GM18520 (cell line): ENCODE measurements around the gene GXYLT2.

ENCODE experiments used
- ATAC-seq: cut with Tn5 transposase; IDR thresholded peaks from one replicate; pipeline ENCODE4 v1.9.1; 2021; ENCODE audit not compliant: unreplicated experiment

The GXYLT2 gene

GRCh38 chr3:72930754-72931153 is 42.9 kb downstream of the GXYLT2 start:
- no peak for ATAC-seq

GRCh38 chr3:72932416-72932815 is 44.6 kb downstream of the GXYLT2 start:
- no peak for ATAC-seq

GRCh38 chr3:72938471-72939265 is 50.8 kb downstream of the GXYLT2 start:
- peak; percentile 55 for ATAC-seq

- no peak for ATAC-seq
Measured at GRCh38 chr3:72941245-72941644, 53.4 kb downstream of the GXYLT2 start.

GRCh38 chr3:72942427-72942826 is 54.6 kb downstream of the GXYLT2 start:
- ATAC-seq, result no peak

GRCh38 chr3:72944696-72945095 is 56.9 kb downstream of the GXYLT2 start:
- ATAC-seq, result no peak

- no peak for ATAC-seq
Measured at GRCh38 chr3:72947715-72948490, 60.1 kb downstream of the GXYLT2 start.

- ATAC-seq, result no peak
Measured at GRCh38 chr3:72949016-72949415, 61.2 kb downstream of the GXYLT2 start.

- ATAC-seq, result no peak
Measured at GRCh38 chr3:72950372-72950771, 62.5 kb downstream of the GXYLT2 start.

- no peak for ATAC-seq
Measured at GRCh38 chr3:72950801-72951200, 63.0 kb downstream of the GXYLT2 start.

- ATAC-seq, result peak; percentile 79
Measured at GRCh38 chr3:72951259-72951722, 63.4 kb downstream of the GXYLT2 start.

GRCh38 chr3:72953325-72953956 is 65.6 kb downstream of the GXYLT2 start:
- ATAC-seq, result no peak

GRCh38 chr3:72957297-72957696 is 69.5 kb downstream of the GXYLT2 start:
- no peak for ATAC-seq

GRCh38 chr3:72959336-72959735 is 71.5 kb downstream of the GXYLT2 start:
- no peak for ATAC-seq

- no peak for ATAC-seq
Measured at GRCh38 chr3:72960812-72961518, 73.1 kb downstream of the GXYLT2 start.

GRCh38 chr3:72961752-72962151 is 73.9 kb downstream of the GXYLT2 start:
- no peak for ATAC-seq

- ATAC-seq, result no peak
Measured at GRCh38 chr3:72962317-72962716, 74.5 kb downstream of the GXYLT2 start.

- no peak for ATAC-seq
Measured at GRCh38 chr3:72964633-72965032, 76.8 kb downstream of the GXYLT2 start.

- ATAC-seq, result no peak
Measured at GRCh38 chr3:72968266-72968664, 80.4 kb downstream of the GXYLT2 start.

- ATAC-seq, result no peak
Measured at GRCh38 chr3:72969766-72970165, 81.9 kb downstream of the GXYLT2 start.

GRCh38 chr3:72970942-72971341 is 83.1 kb downstream of the GXYLT2 start:
- ATAC-seq, result no peak
